ENCODE results near the gene LRP1B.

Gene LRP1B

GRCh38 chr2:141736466-141736865 lies 394.4 kb downstream of the LRP1B start:
- Histone ChIP-seq H3K4me3 (ENCODE audit: low read depth, low read length, poor library complexity, severe bottlenecking) (no peak overlapping the region), H3K27ac (ENCODE audit: low read depth, low read length, poor library complexity, severe bottlenecking) (no peak overlapping the region), H3K4me2 (ENCODE audit: low read length) (no peak overlapping the region), H3K9me2 (ENCODE audit: low read depth, low read length) (no peaks in the 10 kb centered on the region), H3K36me3 (ENCODE audit: insufficient read depth, low read length) (no peaks in the 10 kb centered on the region), H3K4me1 (ENCODE audit: insufficient read depth, low read length, severe bottlenecking) (no peaks in the 10 kb centered on the region), H2AFZ (ENCODE audit: low read length) (no peak overlapping the region), H3K79me2 (ENCODE audit: insufficient read depth, low read length) (no peaks in the 10 kb centered on the region), H3K27me3 (ENCODE audit: insufficient read depth, low read length) (no peaks in the 10 kb centered on the region), H3K9ac (ENCODE audit: low read length) (no peak overlapping the region), H3F3A (ENCODE audit: insufficient read depth, low read length) (no peaks in the 10 kb centered on the region), H4K20me1 (ENCODE audit: insufficient read depth, low read length) (no peaks in the 10 kb centered on the region), H3K9me3 (ENCODE audit: low read length) (no peaks in the 10 kb centered on the region)
- TF ChIP-seq CTCF (IDR thresholded peaks at IDR 0.05; ENCODE audit: low read length) (no peak), EZH2 (IDR thresholded peaks at IDR 0.05; ENCODE audit: borderline replicate concordance, low read length) (no peak)

DNA sequence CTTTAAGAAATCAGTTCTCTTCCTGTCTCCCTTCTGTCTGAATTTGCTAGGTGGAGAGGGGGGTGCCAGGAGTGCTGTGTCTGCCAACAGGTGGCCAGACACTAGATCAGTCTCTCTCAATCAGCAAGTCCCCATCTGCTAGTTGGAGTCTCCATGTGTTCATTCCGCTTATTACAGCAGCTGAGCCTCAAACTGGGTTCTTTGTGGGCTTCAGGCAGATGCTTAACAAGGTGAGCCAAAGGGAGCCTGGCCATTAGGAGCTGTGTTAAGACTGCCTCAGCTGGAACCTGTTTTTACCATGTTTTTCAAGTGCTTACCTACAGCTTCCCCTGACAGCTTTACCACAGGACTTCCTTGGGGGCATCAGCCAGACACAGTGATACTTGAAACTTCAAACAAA lies 401.9 kb downstream of the LRP1B start:
- no peaks in the 10 kb centered on the region for H3K36me3 ChIP-seq (ENCODE audit: insufficient read depth, low read length)
- no peak for TF ChIP-seq EZH2 (IDR thresholded peaks at IDR 0.05; ENCODE audit: borderline replicate concordance, low read length)
- no peaks in the 10 kb centered on the region for H4K20me1 ChIP-seq (ENCODE audit: insufficient read depth, low read length)
- H3K9me3 ChIP-seq (ENCODE audit: low read length), result no peaks in the 10 kb centered on the region
- no peaks in the 10 kb centered on the region for H3K27me3 ChIP-seq (ENCODE audit: insufficient read depth, low read length)
- H3K4me2 ChIP-seq (ENCODE audit: low read length), result no peak overlapping the region
- H3K4me1 ChIP-seq (ENCODE audit: insufficient read depth, low read length, severe bottlenecking), result no peaks in the 10 kb centered on the region
- no peak overlapping the region for H2AFZ ChIP-seq (ENCODE audit: low read length)
- no peak overlapping the region for H3K4me3 ChIP-seq (ENCODE audit: low read depth, low read length, poor library complexity, severe bottlenecking)
- no peaks in the 10 kb centered on the region for H3K9me2 ChIP-seq (ENCODE audit: low read depth, low read length)
- no peak overlapping the region for H3K27ac ChIP-seq (ENCODE audit: low read depth, low read length, poor library complexity, severe bottlenecking)
- no peaks in the 10 kb centered on the region for H3F3A ChIP-seq (ENCODE audit: insufficient read depth, low read length)
- H3K79me2 ChIP-seq (ENCODE audit: insufficient read depth, low read length), result no peaks in the 10 kb centered on the region
- H3K9ac ChIP-seq (ENCODE audit: low read length), result no peak overlapping the region

GRCh38 chr2:141728142-141728541 lies 402.7 kb downstream of the LRP1B start:
- no peak overlapping the region for H3K9ac ChIP-seq (ENCODE audit: low read length)
- H3K27ac ChIP-seq (ENCODE audit: low read depth, low read length, poor library complexity, severe bottlenecking), result no peak overlapping the region
- no peak overlapping the region for H3K4me2 ChIP-seq (ENCODE audit: low read length)
- H3K36me3 ChIP-seq (ENCODE audit: insufficient read depth, low read length), result no peaks in the 10 kb centered on the region
- H4K20me1 ChIP-seq (ENCODE audit: insufficient read depth, low read length), result no peaks in the 10 kb centered on the region
- H2AFZ ChIP-seq (ENCODE audit: low read length), result no peak overlapping the region
- H3K79me2 ChIP-seq (ENCODE audit: insufficient read depth, low read length), result no peaks in the 10 kb centered on the region
- no peaks in the 10 kb centered on the region for H3K4me1 ChIP-seq (ENCODE audit: insufficient read depth, low read length, severe bottlenecking)
- H3K27me3 ChIP-seq (ENCODE audit: insufficient read depth, low read length), result no peaks in the 10 kb centered on the region
- no peak overlapping the region for H3K4me3 ChIP-seq (ENCODE audit: low read depth, low read length, poor library complexity, severe bottlenecking)
- no peaks in the 10 kb centered on the region for H3K9me2 ChIP-seq (ENCODE audit: low read depth, low read length)
- no peak for TF ChIP-seq CTCF (IDR thresholded peaks at IDR 0.05; ENCODE audit: low read length)
- TF ChIP-seq EZH2 (IDR thresholded peaks at IDR 0.05; ENCODE audit: borderline replicate concordance, low read length), result no peak
- H3F3A ChIP-seq (ENCODE audit: insufficient read depth, low read length), result no peaks in the 10 kb centered on the region
- no peaks in the 10 kb centered on the region for H3K9me3 ChIP-seq (ENCODE audit: low read length)

GRCh38 chr2:141724426-141724825 lies 406.4 kb downstream of the LRP1B start:
- Histone ChIP-seq H3K9me3 (ENCODE audit: low read length) (no peaks in the 10 kb centered on the region), H3K4me3 (ENCODE audit: low read depth, low read length, poor library complexity, severe bottlenecking) (no peak overlapping the region), H3K9ac (ENCODE audit: low read length) (no peak overlapping the region), H3K27me3 (ENCODE audit: insufficient read depth, low read length) (no peaks in the 10 kb centered on the region), H4K20me1 (ENCODE audit: insufficient read depth, low read length) (no peaks in the 10 kb centered on the region), H3K4me2 (ENCODE audit: low read length) (no peak overlapping the region), H3K27ac (ENCODE audit: low read depth, low read length, poor library complexity, severe bottlenecking) (no peak overlapping the region), H3K79me2 (ENCODE audit: insufficient read depth, low read length) (no peaks in the 10 kb centered on the region), H3F3A (ENCODE audit: insufficient read depth, low read length) (no peaks in the 10 kb centered on the region), H2AFZ (ENCODE audit: low read length) (no peak overlapping the region), H3K36me3 (ENCODE audit: insufficient read depth, low read length) (no peaks in the 10 kb centered on the region), H3K9me2 (ENCODE audit: low read depth, low read length) (no peaks in the 10 kb centered on the region), H3K4me1 (ENCODE audit: insufficient read depth, low read length, severe bottlenecking) (no peaks in the 10 kb centered on the region)
- TF ChIP-seq CTCF (IDR thresholded peaks at IDR 0.05; ENCODE audit: low read length), result no peak
- TF ChIP-seq EZH2 (IDR thresholded peaks at IDR 0.05; ENCODE audit: borderline replicate concordance, low read length), result no peak
